ENCODE results near the gene PLA1A. TPM values are rescaled to one million over a fixed set of nuclear protein-coding genes. Genes with fewer than 3 reads are reported as not detected.

PLA1A gene
- total and polyA plus RNA-seq, 12 donors = 0.55 to 19.3 (median 1.9) TPM

GRCh38 chr3:119609301-119609700, 11.6 kb downstream of the PLA1A start:
- no peaks in the 10 kb centered on the region for H3K36me3 ChIP-seq
- 61 to 63% methylated on average over 6 of the region's 6 CpGs for WGBS, 2 donors
- H3K27ac ChIP-seq = no peak overlapping the region
- peaks cover 0 to 7% (median 0%) of the 10 kb centered on the region in 11 donors for H3K9me3 ChIP-seq
- no peak overlapping the region for H3K4me3 ChIP-seq
- H3K4me1 ChIP-seq = no peaks in the 10 kb centered on the region
- H3K27me3 ChIP-seq = no peaks in the 10 kb centered on the region
- DNase-seq (no peak), ATAC-seq (no peak)
- intact Hi-C loops (cut with DNase I) = no loop called here
- TF ChIP-seq, protein P1, sequence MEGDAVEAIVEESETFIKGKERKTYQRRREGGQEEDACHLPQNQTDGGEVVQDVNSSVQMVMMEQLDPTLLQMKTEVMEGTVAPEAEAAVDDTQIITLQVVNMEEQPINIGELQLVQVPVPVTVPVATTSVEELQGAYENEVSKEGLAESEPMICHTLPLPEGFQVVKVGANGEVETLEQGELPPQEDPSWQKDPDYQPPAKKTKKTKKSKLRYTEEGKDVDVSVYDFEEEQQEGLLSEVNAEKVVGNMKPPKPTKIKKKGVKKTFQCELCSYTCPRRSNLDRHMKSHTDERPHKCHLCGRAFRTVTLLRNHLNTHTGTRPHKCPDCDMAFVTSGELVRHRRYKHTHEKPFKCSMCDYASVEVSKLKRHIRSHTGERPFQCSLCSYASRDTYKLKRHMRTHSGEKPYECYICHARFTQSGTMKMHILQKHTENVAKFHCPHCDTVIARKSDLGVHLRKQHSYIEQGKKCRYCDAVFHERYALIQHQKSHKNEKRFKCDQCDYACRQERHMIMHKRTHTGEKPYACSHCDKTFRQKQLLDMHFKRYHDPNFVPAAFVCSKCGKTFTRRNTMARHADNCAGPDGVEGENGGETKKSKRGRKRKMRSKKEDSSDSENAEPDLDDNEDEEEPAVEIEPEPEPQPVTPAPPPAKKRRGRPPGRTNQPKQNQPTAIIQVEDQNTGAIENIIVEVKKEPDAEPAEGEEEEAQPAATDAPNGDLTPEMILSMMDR (IDR thresholded peaks at IDR 0.05) = no peak

- TF ChIP-seq, protein P1 (IDR thresholded peaks at IDR 0.05) = no peak
- intact Hi-C loops (cut with DNase I) = no loop called here
- H3K27me3 ChIP-seq = no peaks in the 10 kb centered on the region
- H3K4me1 ChIP-seq = no peaks in the 10 kb centered on the region
- no peaks in the 10 kb centered on the region for H3K36me3 ChIP-seq
- 92 to 96% methylated on average over 1 of the region's 1 CpG for WGBS, 2 donors
- H3K4me3 ChIP-seq = no peak overlapping the region
- H3K9me3 ChIP-seq = peaks cover 0 to 7% (median 0%) of the 10 kb centered on the region in 11 donors
- H3K27ac ChIP-seq = no peak overlapping the region
- DNase-seq (no peak), ATAC-seq (no peak)
Observed at GRCh38 chr3:119611664-119612063, 14.0 kb downstream of the PLA1A start.

- ATAC-seq (no peak), DNase-seq (no peak)
- H3K27ac ChIP-seq = no peak overlapping the region
- TF ChIP-seq, protein P1 (IDR thresholded peaks at IDR 0.05) = no peak
- H3K4me1 ChIP-seq = no peaks in the 10 kb centered on the region
- no peaks in the 10 kb centered on the region for H3K36me3 ChIP-seq
- 92% methylated on average over 1 of the region's 1 CpG for WGBS, 2 donors
- intact Hi-C loops (cut with DNase I) = no loop called here
- H3K9me3 ChIP-seq = peaks cover 0 to 7% (median 0%) of the 10 kb centered on the region in 11 donors
- no peaks in the 10 kb centered on the region for H3K27me3 ChIP-seq
- no peak overlapping the region for H3K4me3 ChIP-seq
Observed at GRCh38 chr3:119613201-119613600, 15.5 kb downstream of the PLA1A start.

DNA sequence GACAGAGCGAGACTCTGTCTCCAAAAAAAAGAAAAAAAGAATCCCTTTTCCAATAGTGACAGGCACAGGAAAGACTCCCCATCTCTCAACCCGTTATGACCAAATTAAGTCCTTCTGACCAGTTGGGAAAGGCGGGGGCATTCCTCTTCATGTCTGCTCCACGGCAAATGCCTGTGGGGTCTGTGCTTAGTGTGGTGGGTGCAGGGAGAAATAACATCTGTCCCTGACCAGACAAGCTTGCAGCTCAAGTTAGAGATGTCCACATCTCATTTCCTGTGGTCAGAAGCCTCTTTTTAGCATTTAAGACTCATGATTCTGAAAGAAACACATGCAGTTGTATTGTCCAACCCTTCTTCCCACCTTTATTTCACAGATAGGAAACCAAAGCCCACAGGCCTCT, 16.2 kb downstream of the PLA1A start:
- peaks cover 0 to 5% (median 0%) of the 10 kb centered on the region in 9 donors for H3K4me1 ChIP-seq
- H3K27me3 ChIP-seq = no peaks in the 10 kb centered on the region
- ATAC-seq (no peak), DNase-seq (no peak)
- TF ChIP-seq, protein P1 (IDR thresholded peaks at IDR 0.05) = no peak
- H3K36me3 ChIP-seq = no peaks in the 10 kb centered on the region
- 91% methylated on average over 4 of the region's 4 CpGs for WGBS, 2 donors
- no peak overlapping the region for H3K4me3 ChIP-seq
- H3K9me3 ChIP-seq = peaks cover 0 to 7% (median 0%) of the 10 kb centered on the region in 11 donors
- intact Hi-C loops (cut with DNase I) = no loop called here
- H3K27ac ChIP-seq = no peak overlapping the region

Data from heart right ventricle (tissue), 16 donors.